K562 (cell line): Measurements from ENCODE around the gene NUP107. TPM values are rescaled to one million over a fixed set of nuclear protein-coding genes. Genes with fewer than 3 reads are reported as not detected.
A peak's percentile ranks its signal among the peaks of the same experiment; 100 is the strongest.

Experiments
- BRD9 ChIP-seq: fragments of 450-650 bp; IDR thresholded peaks from 2 replicates; pipeline ENCODE4 v1.6.1; 2018; ENCODE audit warnings: low read depth; ENCODE audit not compliant: partially characterized antibody
- CEBPG ChIP-seq, 3 experiments: fragments of 200-800 bp in 1 of 3; sonication (Bioruptor generic) in 1 of 3; sonication (generic) in 1 of 3; formaldehyde crosslinking in 1 of 3; IDR thresholded peaks in 2 of 3; conservative IDR thresholded peaks in 1 of 3; 2 replicates each; pipeline versions ENCODE4 v1.6.1 to v1.8.0; 2016 to 2022; ENCODE audit warnings: missing compliant biosample characterization in 2 of 3, missing genetic modification characterization in 2 of 3, mild to moderate bottlenecking in 1 of 3, missing genetic modification reagents in 1 of 3
- CHD2 ChIP-seq: IDR thresholded peaks from 2 replicates; pipeline ENCODE4 v1.6.1; 2011; ENCODE audit warnings: low read depth, low read length
- CLOCK ChIP-seq: fragments of 250-450 bp; sonication (Bioruptor Pico); IDR thresholded peaks from 2 replicates; pipeline ENCODE4 v1.4.0; 2020; ENCODE audit warnings: mild to moderate bottlenecking, moderate library complexity, borderline replicate concordance
- ETV1 ChIP-seq: fragments of 450-650 bp; conservative IDR thresholded peaks from 2 replicates; pipeline ENCODE4 v1.6.1; 2016; ENCODE audit warnings: missing genetic modification characterization, control low read depth, low read depth, missing compliant biosample characterization
- GATAD2B ChIP-seq: fragments of 450-650 bp; IDR thresholded peaks from 2 replicates; pipeline ENCODE4 v1.6.1; 2017; ENCODE audit warnings: mild to moderate bottlenecking, borderline replicate concordance
- GTF2F1 ChIP-seq: IDR thresholded peaks from 2 replicates; pipeline ENCODE4 v1.6.1; 2011; ENCODE audit warnings: low read depth, low read length, improper control_type of control experiment
- HDAC1 ChIP-seq, 2 experiments: fragments of 450-650 bp; IDR thresholded peaks; 2 replicates each; pipeline ENCODE4 v1.6.1; 2016 to 2017; ENCODE audit warnings: inconsistent platforms in 1 of 2, mild to moderate bottlenecking in 1 of 2, moderate library complexity in 1 of 2
- MEF2A ChIP-seq: IDR thresholded peaks from 2 replicates; pipeline ENCODE4 v1.6.1; 2011; ENCODE audit warnings: low read depth, mild to moderate bottlenecking, low read length, moderate library complexity; ENCODE audit not compliant: control insufficient read depth
- MEF2D ChIP-seq: conservative IDR thresholded peaks from 2 replicates; pipeline ENCODE4 v1.6.1; 2016; ENCODE audit warnings: low read depth, missing genetic modification characterization, missing compliant biosample characterization
- SP2 ChIP-seq: IDR thresholded peaks from 2 replicates; pipeline ENCODE4 v1.6.1; 2011; ENCODE audit warnings: mild to moderate bottlenecking, low read depth, low read length, moderate library complexity; ENCODE audit not compliant: poor library complexity, severe bottlenecking; ENCODE audit errors: extremely low read depth
- SREBF2 ChIP-seq: sonication (generic); formaldehyde crosslinking; IDR thresholded peaks from 2 replicates; pipeline ENCODE4 v1.4.0; 2020; ENCODE audit warnings: mild to moderate bottlenecking, missing genetic modification reagents
- TCF3 ChIP-seq: sonication (generic); formaldehyde crosslinking; IDR thresholded peaks from 2 replicates; pipeline ENCODE4 v1.4.0; 2020; ENCODE audit warnings: mild to moderate bottlenecking, missing genetic modification reagents
- ZC3H4 ChIP-seq: sonication (generic); formaldehyde crosslinking; IDR thresholded peaks from 2 replicates; pipeline ENCODE4 v1.9.0; 2021; ENCODE audit warnings: missing genetic modification reagents, borderline replicate concordance
- ZNF316 ChIP-seq: fragments of 450-650 bp; IDR thresholded peaks from 2 replicates; pipeline ENCODE4 v1.6.1; 2016
- ZNF431 ChIP-seq: sonication (generic); formaldehyde crosslinking; IDR thresholded peaks from 2 replicates; pipeline ENCODE4 v1.8.0; 2022; ENCODE audit warnings: mild to moderate bottlenecking, missing genetic modification reagents
- ZNF699 ChIP-seq: fragments of 250-450 bp; sonication (Bioruptor Pico); IDR thresholded peaks from 2 replicates; pipeline ENCODE4 v1.8.0; 2021; ENCODE audit warnings: mild to moderate bottlenecking, moderate library complexity; ENCODE audit not compliant: insufficient replicate concordance
- ZNF707 ChIP-seq: fragments of 250-450 bp; sonication (Bioruptor Pico); conservative IDR thresholded peaks from 2 replicates; pipeline ENCODE4 v1.8.0; 2022; ENCODE audit warnings: inconsistent platforms, mild to moderate bottlenecking, moderate library complexity
- ZNF76 ChIP-seq: fragments of 250-450 bp; sonication (Bioruptor Pico); IDR thresholded peaks from 2 replicates; pipeline ENCODE4 v1.4.0; 2020; ENCODE audit warnings: mild to moderate bottlenecking, moderate library complexity, borderline replicate concordance
- polyA plus RNA-seq, 8 experiments: library from polyadenylated mRNA; depleted of rRNA in 4 of 8; stranded (reverse) in 5 of 8; unstranded in 3 of 8; fragments of >200 nt; fragmentation: Nextera tagmentation in 2 of 8; fragmentation: Illumina TruSeq in 1 of 8; extraction: Ambion mirVana in 2 of 8; extraction: Trizol in 1 of 8; gene quantifications; 2 replicates each; pipeline versions ENCODE4 v1.2.1 to v1.2.3, GENCODE V29; 2011 to 2014; ENCODE audit warnings: inconsistent platforms in 1 of 8, missing spikeins in 1 of 8
- total RNA-seq, 7 experiments: library from RNA; depleted of rRNA in 6 of 7; stranded (reverse); fragments of >200 nt in 6 of 7; fragmentation: Illumina TruSeq in 2 of 7; extraction: Trizol in 2 of 7; gene quantifications; 2 replicates each; pipeline versions ENCODE4 v1.2.1 to v1.2.3, GENCODE V29; 2011 to 2021; ENCODE audit warnings: low replicate concordance in 1 of 7
- TF ChIP-seq, protein P1 (sequence below): fragments of 250-450 bp; sonication (Bioruptor Pico); IDR thresholded peaks from 2 replicates; pipeline ENCODE4 v1.8.0; 2021; ENCODE audit warnings: moderate library complexity, mild to moderate bottlenecking, inconsistent platforms
- TF ChIP-seq, protein P2 (sequence below): sonication (generic); formaldehyde crosslinking; IDR thresholded peaks from 2 replicates; pipeline ENCODE4 v1.8.1; 2023; ENCODE audit warnings: mild to moderate bottlenecking, missing genetic modification reagents

NUP107 gene
- total and polyA plus RNA-seq, 9 of the 15 experiments (the other 6 are each of a cell fraction or from before 2014, with no cell fraction given) = 129 to 277 (median 199) TPM

DNA sequence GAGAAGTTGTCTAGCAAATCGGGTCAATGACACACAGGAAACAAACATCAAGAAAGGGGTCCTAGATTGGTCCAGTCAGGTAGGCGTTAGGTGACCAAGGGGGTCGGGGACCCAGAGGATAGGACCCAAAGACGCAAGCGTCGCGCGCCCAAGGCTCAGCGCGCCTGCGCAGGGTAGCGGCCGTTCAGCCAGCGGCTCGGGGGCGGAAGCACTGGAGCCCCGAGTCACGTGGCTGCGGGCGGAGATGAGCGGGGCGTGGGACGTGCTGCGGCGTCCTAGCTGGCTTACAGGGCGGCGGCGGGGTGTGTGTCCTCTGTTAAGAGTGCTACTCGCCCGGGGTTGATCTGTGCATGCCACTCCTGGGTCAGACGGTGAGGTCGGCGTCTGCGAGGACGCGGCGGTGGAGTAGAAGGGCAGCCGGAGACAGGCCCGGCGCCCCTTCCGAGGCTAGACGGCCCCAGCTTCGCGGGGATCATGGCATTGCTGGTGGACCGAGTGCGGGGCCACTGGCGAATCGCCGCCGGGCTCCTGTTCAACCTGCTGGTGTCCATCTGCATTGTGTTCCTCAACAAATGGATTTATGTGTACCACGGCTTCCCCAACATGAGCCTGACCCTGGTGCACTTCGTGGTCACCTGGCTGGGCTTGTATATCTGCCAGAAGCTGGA, 59.3 kb downstream of the NUP107 start, which contains the start of gene SLC35E3 (continued):
- TF ChIP-seq SP2 (no peak), CEBPG (CRISPR knock-in tag; IDR thresholded peaks at IDR 0.05) (no peak), CEBPG (tag; conservative IDR thresholded peaks at IDR 0.05 in 1 of 2, IDR thresholded peaks at IDR 0.05 in 1 of 2) (no peak), ZNF707 (CRISPR knock-in tag) (no peak), MEF2A (no peak), ZNF76 (CRISPR knock-in tag) (no peak), ZNF431 (CRISPR knock-in tag) (peak; percentile 48; the same call in 1 of the 2 replicates), SREBF2 (no peak), BRD9 (no peak), TCF3 (no peak), ZNF699 (no peak), ETV1 (tag) (0 out of 2 replicates have a peak, but pooled peaks have one; percentile 27), ZNF316 (no peak), CHD2 (no peak; the same call in 1 of the 2 replicates), CLOCK (CRISPR knock-in tag) (peak; percentile 34; the same call in 1 of the 2 replicates), HDAC1 (IDR thresholded peaks at IDR 0.05) (peak in 1 of 2 experiments; percentile 86; a peak in 2 of 4 replicates), ZC3H4 (CRISPR knock-in tag) (no peak; the same call in 1 of the 2 replicates), MEF2D (tag) (no peak), GTF2F1 (no peak), GATAD2B (no peak)
- TF ChIP-seq, protein P1, sequence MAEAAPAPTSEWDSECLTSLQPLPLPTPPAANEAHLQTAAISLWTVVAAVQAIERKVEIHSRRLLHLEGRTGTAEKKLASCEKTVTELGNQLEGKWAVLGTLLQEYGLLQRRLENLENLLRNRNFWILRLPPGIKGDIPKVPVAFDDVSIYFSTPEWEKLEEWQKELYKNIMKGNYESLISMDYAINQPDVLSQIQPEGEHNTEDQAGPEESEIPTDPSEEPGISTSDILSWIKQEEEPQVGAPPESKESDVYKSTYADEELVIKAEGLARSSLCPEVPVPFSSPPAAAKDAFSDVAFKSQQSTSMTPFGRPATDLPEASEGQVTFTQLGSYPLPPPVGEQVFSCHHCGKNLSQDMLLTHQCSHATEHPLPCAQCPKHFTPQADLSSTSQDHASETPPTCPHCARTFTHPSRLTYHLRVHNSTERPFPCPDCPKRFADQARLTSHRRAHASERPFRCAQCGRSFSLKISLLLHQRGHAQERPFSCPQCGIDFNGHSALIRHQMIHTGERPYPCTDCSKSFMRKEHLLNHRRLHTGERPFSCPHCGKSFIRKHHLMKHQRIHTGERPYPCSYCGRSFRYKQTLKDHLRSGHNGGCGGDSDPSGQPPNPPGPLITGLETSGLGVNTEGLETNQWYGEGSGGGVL (CRISPR knock-in tag) = no peak
- TF ChIP-seq, protein P2, sequence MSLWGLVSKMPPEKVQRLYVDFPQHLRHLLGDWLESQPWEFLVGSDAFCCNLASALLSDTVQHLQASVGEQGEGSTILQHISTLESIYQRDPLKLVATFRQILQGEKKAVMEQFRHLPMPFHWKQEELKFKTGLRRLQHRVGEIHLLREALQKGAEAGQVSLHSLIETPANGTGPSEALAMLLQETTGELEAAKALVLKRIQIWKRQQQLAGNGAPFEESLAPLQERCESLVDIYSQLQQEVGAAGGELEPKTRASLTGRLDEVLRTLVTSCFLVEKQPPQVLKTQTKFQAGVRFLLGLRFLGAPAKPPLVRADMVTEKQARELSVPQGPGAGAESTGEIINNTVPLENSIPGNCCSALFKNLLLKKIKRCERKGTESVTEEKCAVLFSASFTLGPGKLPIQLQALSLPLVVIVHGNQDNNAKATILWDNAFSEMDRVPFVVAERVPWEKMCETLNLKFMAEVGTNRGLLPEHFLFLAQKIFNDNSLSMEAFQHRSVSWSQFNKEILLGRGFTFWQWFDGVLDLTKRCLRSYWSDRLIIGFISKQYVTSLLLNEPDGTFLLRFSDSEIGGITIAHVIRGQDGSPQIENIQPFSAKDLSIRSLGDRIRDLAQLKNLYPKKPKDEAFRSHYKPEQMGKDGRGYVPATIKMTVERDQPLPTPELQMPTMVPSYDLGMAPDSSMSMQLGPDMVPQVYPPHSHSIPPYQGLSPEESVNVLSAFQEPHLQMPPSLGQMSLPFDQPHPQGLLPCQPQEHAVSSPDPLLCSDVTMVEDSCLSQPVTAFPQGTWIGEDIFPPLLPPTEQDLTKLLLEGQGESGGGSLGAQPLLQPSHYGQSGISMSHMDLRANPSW = 0 out of 2 replicates have a peak, but pooled peaks have one; percentile 67
